Measurements from ENCODE around the gene PAX5. TPM values are rescaled to one million over a fixed set of nuclear protein-coding genes. Genes with fewer than 3 reads are reported as not detected.

The PAX5 gene
- total RNA-seq, 4 donors from 2014 or later: 0.55 TPM; not detected in 3

DNA sequence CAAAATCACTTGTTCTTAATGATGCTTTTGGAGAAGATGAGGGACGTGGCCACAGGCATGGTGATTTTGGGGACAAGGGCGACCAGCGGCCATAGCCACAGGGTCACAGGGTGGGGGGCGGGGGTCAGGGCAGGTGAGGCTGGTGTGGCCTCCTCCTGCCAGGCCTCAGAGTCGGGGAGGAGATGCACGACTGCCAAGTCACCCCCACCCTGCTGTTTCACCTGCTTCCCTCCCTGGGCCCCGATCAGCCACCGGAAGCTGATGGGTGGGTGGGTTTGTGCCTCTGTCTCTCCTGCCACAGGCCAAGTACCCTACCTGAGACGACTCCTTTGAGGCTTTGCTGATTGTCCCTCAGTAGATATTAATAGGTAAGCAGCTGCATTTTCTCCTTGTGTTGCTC, 199.3 kb downstream of the PAX5 start:
- no peaks in the 10 kb centered on the region for H3K4me1 ChIP-seq
- TF ChIP-seq, protein P1, sequence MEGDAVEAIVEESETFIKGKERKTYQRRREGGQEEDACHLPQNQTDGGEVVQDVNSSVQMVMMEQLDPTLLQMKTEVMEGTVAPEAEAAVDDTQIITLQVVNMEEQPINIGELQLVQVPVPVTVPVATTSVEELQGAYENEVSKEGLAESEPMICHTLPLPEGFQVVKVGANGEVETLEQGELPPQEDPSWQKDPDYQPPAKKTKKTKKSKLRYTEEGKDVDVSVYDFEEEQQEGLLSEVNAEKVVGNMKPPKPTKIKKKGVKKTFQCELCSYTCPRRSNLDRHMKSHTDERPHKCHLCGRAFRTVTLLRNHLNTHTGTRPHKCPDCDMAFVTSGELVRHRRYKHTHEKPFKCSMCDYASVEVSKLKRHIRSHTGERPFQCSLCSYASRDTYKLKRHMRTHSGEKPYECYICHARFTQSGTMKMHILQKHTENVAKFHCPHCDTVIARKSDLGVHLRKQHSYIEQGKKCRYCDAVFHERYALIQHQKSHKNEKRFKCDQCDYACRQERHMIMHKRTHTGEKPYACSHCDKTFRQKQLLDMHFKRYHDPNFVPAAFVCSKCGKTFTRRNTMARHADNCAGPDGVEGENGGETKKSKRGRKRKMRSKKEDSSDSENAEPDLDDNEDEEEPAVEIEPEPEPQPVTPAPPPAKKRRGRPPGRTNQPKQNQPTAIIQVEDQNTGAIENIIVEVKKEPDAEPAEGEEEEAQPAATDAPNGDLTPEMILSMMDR (IDR thresholded peaks at IDR 0.05): no peak
- no peak for TF ChIP-seq POLR2A (IDR thresholded peaks at IDR 0.05)
- H3K9me3 ChIP-seq: no peaks in the 10 kb centered on the region
- no peak overlapping the region for H3K27ac ChIP-seq
- H3K4me3 ChIP-seq: no peak overlapping the region
- H3K36me3 ChIP-seq: no peaks in the 10 kb centered on the region
- H3K27me3 ChIP-seq: no peaks in the 10 kb centered on the region
- no peak for DNase-seq
- intact Hi-C loops (cut with DNase I; ENCODE audit: low total_unique reads): no loop called here

DNA sequence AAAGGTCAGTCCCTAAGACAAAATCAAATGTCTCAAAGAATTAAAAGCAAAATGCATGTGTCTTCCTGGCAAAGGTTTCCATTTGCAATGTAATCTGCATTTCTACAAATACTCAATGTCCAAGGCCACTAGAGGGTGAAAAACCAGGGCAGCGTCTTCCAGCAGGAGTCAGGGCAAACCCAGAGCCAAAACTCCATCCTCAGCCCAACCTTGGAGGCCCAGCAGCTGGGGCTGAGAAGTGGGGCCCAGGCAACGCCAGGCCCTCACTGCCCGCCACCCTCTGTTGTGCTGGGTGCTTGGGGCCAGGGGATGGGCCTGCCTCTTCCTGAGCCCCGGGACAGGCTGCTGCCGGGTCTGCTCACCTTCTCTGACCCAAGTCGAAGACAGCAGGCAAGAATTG, 200.1 kb downstream of the PAX5 start:
- TF ChIP-seq, protein P1 (IDR thresholded peaks at IDR 0.05): no peak
- no peak for TF ChIP-seq POLR2A (IDR thresholded peaks at IDR 0.05)
- no peak for DNase-seq

DNA sequence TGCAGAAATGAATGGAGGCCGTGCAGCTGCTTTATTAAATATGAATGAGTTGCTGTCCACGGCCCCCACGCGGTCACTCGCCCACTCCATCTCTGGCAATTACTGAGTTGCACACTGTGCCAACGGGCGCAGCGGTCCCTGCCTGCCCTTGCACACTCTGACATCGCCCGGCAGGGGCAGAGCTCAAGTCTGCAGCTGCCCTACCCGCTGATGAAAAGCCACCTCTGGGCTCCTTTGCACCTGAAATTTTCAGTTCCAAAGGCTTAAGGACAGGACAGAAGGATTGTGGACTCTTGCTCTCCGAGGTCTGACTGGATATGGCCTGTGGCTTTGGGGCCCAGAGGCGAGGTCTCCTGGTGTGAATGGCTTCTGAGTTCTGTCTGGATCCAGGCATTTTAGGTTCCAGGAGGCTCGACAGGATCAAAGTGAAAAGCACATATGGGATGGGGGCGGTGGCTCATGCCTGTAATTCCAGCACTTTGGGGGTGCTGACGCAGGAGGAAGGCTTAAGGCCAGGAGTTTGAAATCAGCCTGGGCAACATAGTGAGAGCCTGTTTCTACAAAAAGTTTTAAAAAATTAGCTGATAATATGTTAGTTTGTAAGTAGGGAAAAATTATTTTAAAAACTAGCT, 201.8 kb downstream of the PAX5 start:
- no peaks in the 10 kb centered on the region for H3K9me3 ChIP-seq
- TF ChIP-seq, protein P1 (IDR thresholded peaks at IDR 0.05): no peak
- TF ChIP-seq POLR2A (IDR thresholded peaks at IDR 0.05): no peak

More for the DNA sequence above, 200.1 kb downstream of the PAX5 start:
- no peaks in the 10 kb centered on the region for H3K9me3 ChIP-seq
- H3K36me3 ChIP-seq: no peaks in the 10 kb centered on the region
- H3K27ac ChIP-seq: no peak overlapping the region
- no peak overlapping the region for H3K4me3 ChIP-seq
- intact Hi-C loops (cut with DNase I; ENCODE audit: low total_unique reads): no loop called here
- H3K4me1 ChIP-seq: no peaks in the 10 kb centered on the region
- H3K27me3 ChIP-seq: no peaks in the 10 kb centered on the region

DNA sequence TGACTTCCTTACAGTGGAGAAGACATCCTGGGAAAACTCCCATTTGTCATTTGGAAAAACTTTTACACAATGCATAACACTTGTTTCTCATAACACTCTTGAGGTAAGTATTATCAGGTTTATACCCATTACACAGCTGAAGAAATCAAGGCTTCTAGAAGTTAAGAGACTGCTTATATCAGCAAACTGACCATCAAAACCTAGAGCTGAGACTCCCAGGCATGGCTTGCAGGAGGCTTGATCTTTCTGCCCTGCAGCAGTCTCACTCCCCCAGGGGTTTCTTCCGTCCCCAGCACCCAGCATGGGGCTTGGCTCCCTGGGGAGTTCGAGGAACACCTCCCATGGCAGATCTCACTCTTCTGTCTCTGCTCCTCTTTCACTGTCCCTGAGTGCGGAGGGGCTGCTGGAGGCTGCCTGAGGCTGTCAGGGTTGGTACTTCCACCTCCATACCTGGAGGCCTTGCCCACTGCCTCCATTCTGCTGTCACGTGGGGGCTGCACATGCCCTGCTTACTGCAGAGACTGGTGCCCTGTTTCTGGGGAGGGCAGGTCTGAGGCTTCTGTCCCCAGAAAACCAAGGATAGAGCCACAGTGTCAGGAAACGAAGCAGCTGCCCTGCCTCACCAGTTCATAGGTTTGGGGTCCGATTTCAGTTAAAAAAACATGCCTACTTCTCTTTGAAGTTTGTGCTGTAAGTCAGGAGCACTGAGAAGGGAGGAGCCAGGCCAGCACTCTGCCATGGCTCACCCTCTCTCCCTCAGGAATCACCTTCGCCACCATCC, 202.5 kb downstream of the PAX5 start:
- Histone ChIP-seq H3K4me1 (no peaks in the 10 kb centered on the region), H3K4me3 (no peak overlapping the region), H3K27ac (no peak overlapping the region), H3K36me3 (no peaks in the 10 kb centered on the region), H3K27me3 (no peaks in the 10 kb centered on the region), H3K9me3 (no peaks in the 10 kb centered on the region)
- no peak for TF ChIP-seq POLR2A (IDR thresholded peaks at IDR 0.05)
- TF ChIP-seq, protein P1 (IDR thresholded peaks at IDR 0.05): no peak
- intact Hi-C loops (cut with DNase I; ENCODE audit: low total_unique reads): no loop called here
- DNase-seq: no peak

More for the DNA sequence above, 201.8 kb downstream of the PAX5 start:
- H3K36me3 ChIP-seq: no peaks in the 10 kb centered on the region
- no peak overlapping the region for H3K27ac ChIP-seq
- no peak overlapping the region for H3K4me3 ChIP-seq
- no peak for DNase-seq
- no peaks in the 10 kb centered on the region for H3K27me3 ChIP-seq
- H3K4me1 ChIP-seq: no peaks in the 10 kb centered on the region
- intact Hi-C loops (cut with DNase I; ENCODE audit: low total_unique reads): no loop called here

DNA sequence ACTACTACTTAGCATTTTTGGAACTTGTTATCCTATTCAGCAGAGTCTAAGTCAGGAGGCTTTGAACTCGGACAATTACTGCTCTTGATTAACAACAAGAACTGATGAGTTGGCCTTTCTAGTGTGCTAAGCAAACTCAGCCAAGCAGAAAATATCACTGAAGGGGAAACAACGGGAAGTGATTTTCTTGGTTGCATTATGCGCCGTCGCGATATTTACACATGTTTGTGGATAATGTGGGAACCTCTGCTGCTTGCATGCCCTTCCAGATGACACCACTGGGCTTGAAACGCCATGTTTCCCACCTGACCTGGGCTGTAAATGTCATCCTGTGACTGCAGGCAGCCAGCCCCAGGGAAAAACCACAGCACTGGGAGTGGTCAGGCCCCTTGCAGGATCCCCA, 205.5 kb downstream of the PAX5 start:
- no peaks in the 10 kb centered on the region for H3K27me3 ChIP-seq
- TF ChIP-seq, protein P1 (IDR thresholded peaks at IDR 0.05): no peak
- no peak for TF ChIP-seq POLR2A (IDR thresholded peaks at IDR 0.05)
- DNase-seq: no peak

More for the DNA sequence above, 205.5 kb downstream of the PAX5 start:
- Histone ChIP-seq H3K27ac (no peak overlapping the region), H3K4me3 (no peak overlapping the region), H3K9me3 (no peaks in the 10 kb centered on the region), H3K36me3 (no peaks in the 10 kb centered on the region), H3K4me1 (no peaks in the 10 kb centered on the region)
- intact Hi-C loops (cut with DNase I; ENCODE audit: low total_unique reads): no loop called here

All from uterus (tissue), 4 donors.